Measurements from ENCODE around the gene DEFB119.
"Not testable (repeated sequence)": the region's sequence is repeated elsewhere in the genome, so short reads cannot be mapped to it uniquely, and the experiment has no call there.

The DEFB119 gene

GRCh38 chr20:31390490-31390889 is at the start of gene DEFB119:
DEFB119 (minus strand) TSS chr20:31390590; CDS start chr20:31390483, 107 bp downstream.
- DNase-seq (ENCODE audit: low read depth in 2 of 2): no peak

- DNase-seq (ENCODE audit: low read depth in 2 of 2): no peak
These were observed 40.3 kb upstream of the DEFB119 start for GRCh38 chr20:31430568-31431115.

GRCh38 chr20:31427576-31427975 is 37.2 kb upstream of the DEFB119 start:
- not testable (repeated sequence) for DNase-seq (ENCODE audit: low read depth in 2 of 2)

GRCh38 chr20:31426891-31427551 is 36.6 kb upstream of the DEFB119 start:
- not testable (repeated sequence) for DNase-seq (ENCODE audit: low read depth in 2 of 2)

GRCh38 chr20:31425797-31426196 is 35.4 kb upstream of the DEFB119 start:
- no peak for DNase-seq (ENCODE audit: low read depth in 2 of 2)

GRCh38 chr20:31418307-31418706 is 27.9 kb upstream of the DEFB119 start:
- no peak for DNase-seq (ENCODE audit: low read depth in 2 of 2)

GRCh38 chr20:31415653-31416052 is 25.3 kb upstream of the DEFB119 start:
- no peak for DNase-seq (ENCODE audit: low read depth in 2 of 2)

- DNase-seq (ENCODE audit: low read depth in 2 of 2): no peak
These were observed 24.0 kb upstream of the DEFB119 start for GRCh38 chr20:31414381-31414780.

- no peak for DNase-seq (ENCODE audit: low read depth in 2 of 2)
These were observed 19.6 kb upstream of the DEFB119 start for GRCh38 chr20:31410011-31410410.

- DNase-seq (ENCODE audit: low read depth in 2 of 2): no peak
These were observed 15.7 kb upstream of the DEFB119 start, which contains the start of gene DEFB121 for GRCh38 chr20:31406115-31406514. DEFB121 (minus strand) TSS chr20:31406215; CDS start chr20:31406152, 63 bp downstream.

GRCh38 chr20:31403886-31404285 is 13.5 kb upstream of the DEFB119 start:
- no peak for DNase-seq (ENCODE audit: low read depth in 2 of 2)

- DNase-seq (ENCODE audit: low read depth in 2 of 2): no peak
These were observed 4.5 kb upstream of the DEFB119 start for GRCh38 chr20:31394900-31395299.

GRCh38 chr20:31392836-31393235 is 2.4 kb upstream of the DEFB119 start:
- no peak for DNase-seq (ENCODE audit: low read depth in 2 of 2)

- no peak for DNase-seq (ENCODE audit: low read depth in 2 of 2)
These were observed 16.0 kb downstream of the DEFB119 start for GRCh38 chr20:31374346-31374745.

- DNase-seq (ENCODE audit: low read depth in 2 of 2): no peak
These were observed 22.1 kb downstream of the DEFB119 start, which contains the start of gene DEFB118 for GRCh38 chr20:31368301-31368700. DEFB118 (plus strand) TSS chr20:31368601; CDS start chr20:31368651, 50 bp downstream.

- DNase-seq (ENCODE audit: low read depth in 2 of 2): not testable (repeated sequence)
These were observed 26.1 kb downstream of the DEFB119 start for GRCh38 chr20:31364272-31364671.

- DNase-seq (ENCODE audit: low read depth in 2 of 2): no peak
These were observed 27.1 kb downstream of the DEFB119 start for GRCh38 chr20:31363295-31363694.

- DNase-seq (ENCODE audit: low read depth in 2 of 2): no peak
These were observed 34.4 kb downstream of the DEFB119 start for GRCh38 chr20:31355981-31356380.

GRCh38 chr20:31341470-31341869 is 48.9 kb downstream of the DEFB119 start:
- no peak for DNase-seq (ENCODE audit: low read depth in 2 of 2)

GRCh38 chr20:31330893-31331292 is 59.5 kb downstream of the DEFB119 start:
- no peak for DNase-seq (ENCODE audit: low read depth in 2 of 2)
